ENCODE data around the gene KBTBD12.

KBTBD12 gene

GRCh38 chr3:127986803-127987202 is 71.8 kb downstream of the KBTBD12 start:
- no peak for DNase-seq

- no peak for DNase-seq
Measured at GRCh38 chr3:127987309-127987995, 72.4 kb downstream of the KBTBD12 start.

GRCh38 chr3:127988770-127989557 is 73.9 kb downstream of the KBTBD12 start:
- no peak for DNase-seq

DNA sequence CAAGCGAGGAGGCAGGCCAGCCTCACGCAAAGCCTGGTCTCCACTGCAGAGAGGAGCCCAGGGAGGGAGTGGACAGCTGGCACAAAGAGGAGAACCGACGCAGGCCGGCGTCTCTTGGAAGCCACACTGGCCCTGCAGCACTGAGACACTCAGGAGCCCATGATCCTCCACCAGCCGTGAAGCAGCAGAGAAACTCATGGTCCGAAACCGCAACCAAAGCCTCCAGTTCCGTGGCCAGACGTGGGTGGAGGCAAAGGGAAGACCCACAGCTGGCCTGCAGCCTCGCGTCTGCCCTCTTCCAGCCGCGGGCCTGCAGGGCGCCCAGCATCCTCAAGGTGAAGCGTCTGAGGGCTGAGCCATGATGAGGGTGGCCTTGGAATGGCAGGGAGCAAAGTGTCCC is 75.0 kb downstream of the KBTBD12 start:
- no peak for DNase-seq

GRCh38 chr3:127990461-127990860 is 75.4 kb downstream of the KBTBD12 start:
- no peak for DNase-seq

DNA sequence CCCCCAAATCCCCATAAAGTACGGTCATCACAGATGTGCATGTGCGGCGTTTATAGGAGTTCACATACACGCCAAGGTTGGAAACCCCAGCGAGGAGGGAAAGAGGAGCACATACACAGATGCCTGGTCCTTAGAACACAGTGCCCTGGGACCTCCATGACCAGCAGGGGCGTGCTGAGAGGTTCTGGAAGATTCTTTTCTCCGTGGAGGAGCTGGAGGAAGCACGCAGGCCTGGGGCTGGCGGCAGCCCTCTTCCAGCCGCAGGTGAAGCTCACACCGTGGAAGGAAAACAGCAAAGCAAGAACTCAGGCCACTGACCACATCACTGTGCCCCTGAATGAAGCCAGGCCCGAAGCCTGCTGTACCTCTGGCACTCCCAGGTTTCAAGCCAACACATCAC is 76.2 kb downstream of the KBTBD12 start:
- no peak for DNase-seq

DNA sequence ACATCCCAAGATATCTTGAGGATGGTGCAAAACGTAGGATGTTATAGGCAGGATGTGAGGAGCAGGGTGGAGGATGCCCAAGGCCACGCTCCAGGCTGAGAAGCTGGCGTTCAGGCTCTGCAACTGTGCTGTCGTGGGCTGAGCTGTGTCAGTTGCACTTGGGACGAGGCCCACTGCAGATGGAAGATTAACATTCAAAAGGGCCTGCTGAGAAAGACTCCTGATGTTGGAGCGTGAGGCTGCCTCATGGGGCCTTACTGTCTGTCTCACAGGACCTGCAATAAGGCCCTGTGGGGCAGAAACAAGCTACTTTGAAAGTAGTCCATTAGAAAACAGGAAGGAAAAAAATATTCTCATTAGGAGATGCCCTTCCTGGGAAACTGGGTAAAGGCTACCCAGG is 76.6 kb downstream of the KBTBD12 start:
- DNase-seq, result no peak

DNA sequence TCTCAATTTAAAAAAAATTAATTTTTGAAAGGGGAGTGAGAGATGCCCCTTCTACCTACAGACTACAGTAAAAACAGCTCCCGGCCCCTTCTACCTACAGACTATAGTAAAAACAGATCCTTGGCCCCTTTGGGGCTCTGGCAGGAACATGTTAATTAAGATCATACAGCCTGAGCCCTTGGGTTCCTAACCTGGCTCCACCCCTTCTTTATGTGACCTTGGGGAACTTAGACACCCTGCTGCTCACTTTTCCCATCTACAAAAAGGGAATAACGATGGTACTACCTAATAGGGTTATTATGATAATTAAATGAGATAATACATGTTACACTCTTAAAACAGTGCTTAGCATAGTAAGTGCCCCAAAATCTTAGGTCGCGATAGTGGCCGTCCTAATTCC is 77.1 kb downstream of the KBTBD12 start:
- no peak for DNase-seq

GRCh38 chr3:127994011-127994410 is 79.0 kb downstream of the KBTBD12 start:
- DNase-seq, result no peak

DNA sequence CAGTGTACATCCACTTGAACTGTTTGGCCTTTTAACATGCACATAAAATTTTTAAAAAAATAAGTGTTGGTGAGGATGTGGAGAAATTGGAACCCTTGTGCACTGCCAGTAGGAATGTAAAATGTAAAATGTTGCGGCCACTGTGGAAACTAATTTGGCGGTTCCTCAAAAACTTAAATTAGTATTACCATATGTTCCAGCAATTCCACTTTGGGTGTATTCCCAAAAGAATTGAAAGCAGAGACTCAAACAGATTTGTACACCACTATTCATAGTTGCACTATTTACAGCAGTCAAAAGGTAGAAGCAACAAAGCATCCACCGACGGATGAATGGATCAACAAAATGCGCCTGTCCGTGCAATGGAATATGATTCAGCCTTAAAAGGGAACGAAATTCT is 82.0 kb downstream of the KBTBD12 start:
- DNase-seq, result no peak

GRCh38 chr3:127997961-127998360 is 82.9 kb downstream of the KBTBD12 start:
- no peak for DNase-seq

GRCh38 chr3:127998596-127998995 is 83.6 kb downstream of the KBTBD12 start:
- no peak for DNase-seq

GRCh38 chr3:127999509-128000106 is 84.6 kb downstream of the KBTBD12 start:
- no peak for DNase-seq

GRCh38 chr3:128001576-128001975 is 86.5 kb downstream of the KBTBD12 start:
- DNase-seq, result no peak

DNA sequence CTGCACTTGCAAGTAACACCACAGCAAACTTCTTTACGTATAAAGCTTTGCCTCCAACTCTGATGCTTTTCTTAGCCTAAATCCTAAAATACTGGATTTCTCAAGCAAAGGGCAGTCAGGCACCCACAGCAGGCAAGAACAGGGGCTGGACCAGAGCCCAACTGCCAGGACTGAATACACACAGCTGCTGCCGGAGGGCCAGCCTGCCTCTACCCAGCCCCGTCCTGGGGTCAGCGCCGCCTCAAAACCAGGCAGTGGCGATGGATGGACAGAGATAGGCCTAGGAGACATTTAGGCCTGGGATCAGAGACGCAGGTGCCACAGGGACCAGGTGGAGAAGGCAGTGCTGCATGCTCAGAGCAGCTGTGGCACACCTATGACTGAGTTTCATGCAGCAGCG is 89.6 kb downstream of the KBTBD12 start:
- no peak for DNase-seq

DNA sequence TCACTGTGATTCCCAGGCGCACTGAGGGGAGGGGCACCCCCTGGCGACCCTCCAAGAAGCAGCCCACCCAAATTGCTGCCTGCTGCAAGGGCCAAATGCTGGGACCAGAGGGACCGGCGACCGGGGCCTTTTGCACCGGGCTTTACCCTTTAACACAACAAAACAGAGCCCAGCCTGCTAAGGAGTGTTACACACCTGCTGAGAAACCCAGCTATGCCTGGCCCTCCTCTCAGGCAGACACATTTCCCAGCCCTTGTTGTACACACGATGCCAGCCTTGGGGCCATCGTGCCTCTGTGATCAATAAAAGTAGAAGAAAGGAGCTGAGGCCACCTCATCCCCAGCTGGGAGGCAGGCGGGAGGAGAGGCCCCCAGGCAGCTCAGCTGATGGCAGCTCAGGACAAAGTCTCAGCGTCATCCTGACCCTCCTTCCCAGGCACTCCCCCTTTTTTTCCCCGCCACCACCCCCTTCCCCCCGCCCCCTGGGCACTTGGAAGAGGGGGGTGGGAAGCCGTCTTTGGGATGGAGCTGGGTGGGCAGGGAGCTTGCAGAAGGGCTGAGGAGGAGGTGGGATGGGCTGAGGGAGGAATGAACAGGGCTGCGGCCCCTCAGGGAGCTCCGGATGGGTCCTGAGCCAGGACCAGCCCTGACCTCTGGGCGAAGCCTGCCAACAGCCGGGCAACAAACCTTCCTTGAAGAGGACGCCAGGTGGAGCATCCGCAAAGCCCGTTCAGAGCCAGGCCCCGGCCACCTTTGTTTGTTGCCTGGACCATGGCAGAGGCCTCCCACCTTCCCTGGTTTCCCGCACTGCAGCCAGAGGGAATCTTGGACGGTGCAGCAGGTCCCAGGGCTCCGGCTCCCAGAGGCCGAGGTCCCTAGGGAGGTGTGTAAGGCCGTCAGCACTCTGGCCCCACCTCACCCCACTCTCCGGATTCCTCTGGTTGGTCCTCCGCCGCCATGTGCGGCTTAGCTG is 91.3 kb downstream of the KBTBD12 start:
- no peak for DNase-seq

DNA sequence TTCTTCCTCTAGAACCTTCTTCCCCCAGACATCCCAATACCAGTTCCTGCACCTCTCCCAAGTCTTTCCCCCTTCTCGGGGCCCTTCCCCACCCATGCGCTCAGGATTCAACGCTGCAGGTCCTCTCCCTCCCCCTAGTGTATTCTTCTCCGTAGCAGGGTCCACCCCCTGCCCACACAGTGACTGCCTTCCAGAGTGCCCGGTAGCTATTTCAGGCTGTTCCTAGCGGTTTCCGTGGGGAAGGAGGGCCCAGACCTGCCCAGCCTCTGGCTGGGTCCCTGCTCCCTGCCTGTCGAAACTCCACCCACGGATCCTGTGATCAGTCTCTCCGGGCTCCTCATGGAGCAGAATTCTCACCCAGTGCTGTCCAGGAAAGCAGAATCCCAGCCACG is 92.0 kb downstream of the KBTBD12 start:
- no peak for DNase-seq

- no peak for DNase-seq
Measured at GRCh38 chr3:128009952-128010846, 95.2 kb downstream of the KBTBD12 start.

DNA sequence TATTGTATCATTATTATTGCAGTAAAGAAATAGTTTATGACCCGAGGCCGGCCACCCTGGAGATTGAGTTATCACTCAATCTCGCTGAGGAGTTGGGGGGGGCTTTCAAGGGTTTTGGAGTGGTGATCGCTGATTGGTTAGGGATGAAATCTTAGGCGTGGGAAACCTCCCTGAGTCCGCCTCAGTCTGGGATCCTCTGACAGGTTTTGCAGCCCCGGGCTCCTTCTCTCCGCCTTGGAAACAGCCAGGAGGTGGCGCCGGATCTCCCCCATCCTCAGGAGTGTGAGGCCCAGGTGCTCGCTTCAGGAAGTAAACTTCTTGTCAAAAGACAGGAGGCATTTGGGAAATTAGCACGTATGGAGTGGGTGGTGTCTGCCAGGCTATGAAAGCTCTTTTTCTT is 96.1 kb downstream of the KBTBD12 start:
- no peak for DNase-seq

GRCh38 chr3:128012050-128012449 is 97.0 kb downstream of the KBTBD12 start:
- no peak for DNase-seq

GRCh38 chr3:128014548-128014947 is 99.5 kb downstream of the KBTBD12 start:
- DNase-seq, result no peak

DNA sequence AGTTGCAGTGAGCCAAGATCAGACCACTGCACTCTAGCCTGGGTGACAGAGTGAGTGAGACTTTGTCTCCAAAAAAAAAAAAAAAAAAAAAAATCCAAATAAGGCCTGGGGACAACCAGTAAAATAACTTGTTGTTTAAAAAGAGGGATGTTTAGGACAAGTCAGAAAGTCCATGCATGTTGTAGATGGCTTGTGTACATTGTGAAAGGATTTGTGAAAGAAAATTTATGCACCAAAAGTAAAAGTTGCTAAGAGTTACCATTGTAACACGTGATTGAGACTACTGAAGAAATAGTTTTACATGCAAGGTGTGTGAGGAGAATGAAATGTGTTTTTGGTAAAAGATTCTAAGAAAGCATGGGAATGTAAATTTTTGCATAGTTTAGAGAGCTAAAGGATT is 101.5 kb downstream of the KBTBD12 start:
- DNase-seq, result no peak

All from activated CD4-positive, alpha-beta T cell treated with anti-CD3 and anti-CD28 coated beads, Interleukin-2, amount 50 U/mL, for 4 hours (primary cell).